NCI-H1436 (cell line): ENCODE data around the gene RAB11FIP4.

Experiments
- DNase-seq: peaks from one replicate; lab custom pipeline; 2025; lab: John Stamatoyannopoulos, UW

Gene RAB11FIP4

DNA sequence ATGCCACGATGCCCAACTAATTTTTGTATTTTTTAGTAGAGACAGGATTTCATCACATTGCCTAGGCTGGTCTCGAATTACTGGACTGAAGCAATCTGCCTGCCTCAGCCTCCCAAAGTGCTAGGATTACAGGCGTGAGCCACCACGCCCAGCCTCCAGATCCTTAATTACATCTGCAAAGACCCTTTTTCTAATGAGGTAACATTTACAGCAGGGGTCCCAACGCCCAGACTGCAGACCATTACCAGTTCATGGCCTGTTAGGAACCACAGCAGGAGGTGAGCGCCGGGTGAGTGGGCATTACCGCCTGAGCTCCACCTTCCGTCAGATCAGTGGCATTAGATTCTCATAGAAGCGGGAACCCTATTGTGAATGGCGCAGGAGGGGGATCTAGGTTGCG, 4.0 kb upstream of the RAB11FIP4 start:
- no peak for DNase-seq

DNA sequence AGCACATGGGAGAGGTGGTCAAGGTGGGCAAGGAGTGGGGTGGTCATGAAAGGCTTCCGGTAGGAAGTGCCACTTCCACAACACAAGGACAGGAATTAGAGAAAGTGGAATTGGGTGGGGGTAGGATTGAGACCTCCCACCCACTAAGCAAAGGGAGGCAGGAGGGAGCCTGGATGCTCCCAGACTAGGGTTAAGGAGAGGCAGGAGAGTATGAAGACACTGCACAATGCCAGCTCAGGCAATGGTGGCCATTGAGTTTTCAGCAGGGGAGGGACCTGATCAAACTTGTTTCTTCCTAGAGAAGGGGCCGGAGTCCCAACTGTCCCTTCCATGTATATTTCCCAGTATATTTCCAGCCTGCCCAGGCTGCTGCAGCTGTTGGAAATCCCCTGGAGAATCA, 3.1 kb upstream of the RAB11FIP4 start:
- DNase-seq, result no peak

DNA sequence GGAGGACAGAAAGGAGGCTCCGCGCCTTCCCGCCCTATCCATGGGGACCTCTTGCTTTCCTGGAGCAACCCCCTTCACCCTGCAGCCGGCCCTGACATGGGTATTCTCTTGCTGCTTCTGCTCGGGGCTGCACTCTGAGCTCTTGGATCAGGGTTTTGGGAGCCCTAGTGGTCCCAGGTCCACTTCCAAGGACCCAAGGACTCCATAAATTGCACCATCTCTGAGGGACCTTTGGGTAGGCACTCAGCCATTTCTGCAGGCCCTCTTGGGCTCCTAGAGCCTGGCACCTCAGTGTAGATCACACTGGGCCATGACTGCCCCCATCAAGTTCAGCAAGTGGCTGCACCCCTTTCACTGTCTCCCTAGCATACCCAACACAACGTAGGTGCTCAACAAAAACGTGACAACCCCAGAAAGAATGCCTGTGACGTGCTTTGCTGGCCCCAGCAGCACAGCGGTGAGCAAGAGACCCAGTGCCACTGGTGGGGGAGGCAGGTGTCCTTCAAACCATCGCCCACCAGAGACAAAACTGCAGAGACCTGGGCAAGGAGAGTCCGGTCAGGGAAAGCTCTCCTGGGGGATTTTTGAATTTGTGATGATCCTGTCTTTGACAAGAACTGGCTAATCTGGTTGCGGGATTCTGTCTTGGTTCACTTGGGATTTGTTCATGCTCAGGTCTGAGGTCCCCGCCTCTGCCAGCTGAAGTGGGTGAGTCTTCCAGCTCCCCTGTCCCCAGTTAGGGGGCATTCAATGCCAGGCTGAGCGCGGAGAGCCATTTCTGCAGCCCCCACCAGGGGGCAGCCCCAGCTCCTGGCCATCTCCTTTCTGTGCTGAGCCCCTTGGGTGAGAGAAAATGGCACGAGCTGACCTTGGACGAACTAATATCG, 2.5 kb upstream of the RAB11FIP4 start:
- peak; percentile 44 for DNase-seq

DNA sequence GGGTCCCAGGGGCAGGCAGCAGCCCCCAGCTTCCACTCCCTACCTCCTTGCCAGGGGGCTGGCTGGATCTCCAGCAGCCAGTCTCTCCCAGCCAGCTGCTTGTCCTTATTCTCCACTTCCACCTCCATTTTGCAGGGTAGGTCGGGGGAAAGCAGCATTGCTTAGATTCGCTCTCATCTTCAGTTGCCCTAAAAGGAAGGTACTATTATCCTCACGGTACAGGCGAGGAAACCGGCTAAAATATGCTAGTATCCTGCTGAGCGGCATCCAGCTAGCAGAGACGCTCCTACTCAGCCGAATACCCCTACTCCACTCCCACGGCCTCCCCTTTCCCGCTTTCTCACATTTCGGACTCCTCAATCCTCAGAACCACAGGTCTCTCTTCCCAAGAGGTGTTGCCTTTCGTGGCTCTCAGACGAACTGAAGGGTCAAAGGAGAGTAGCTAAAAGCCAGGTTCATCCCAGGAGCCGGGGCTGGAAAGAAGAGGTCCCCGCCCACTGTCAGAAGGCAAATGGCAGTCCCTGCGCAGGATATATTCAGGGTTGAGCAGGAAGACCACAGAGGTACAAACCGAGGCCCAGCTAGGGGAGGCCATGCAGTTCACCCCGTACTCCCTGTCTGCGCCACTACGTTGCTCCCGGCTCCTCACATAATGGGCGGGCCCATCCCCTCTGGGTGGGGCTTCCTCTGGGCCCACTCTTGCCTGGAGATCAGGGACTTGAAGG, 1.7 kb upstream of the RAB11FIP4 start:
- DNase-seq, result no peak

DNA sequence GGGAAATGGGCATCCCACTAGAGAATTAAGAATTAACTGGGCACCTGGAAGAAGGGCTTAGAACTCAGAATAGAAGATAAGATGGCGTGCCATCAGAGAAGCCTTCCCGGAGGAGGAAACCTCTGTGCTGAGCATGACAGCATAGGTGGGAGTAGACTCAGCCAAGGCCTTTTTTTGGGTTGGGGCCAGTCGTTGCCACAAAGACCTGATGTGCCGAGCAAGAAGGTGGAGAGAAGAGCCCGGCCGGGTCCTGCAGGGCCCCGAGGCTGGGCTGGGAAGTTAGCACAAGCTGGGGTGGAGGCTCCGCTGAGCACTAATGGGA, 1.1 kb upstream of the RAB11FIP4 start:
- DNase-seq, result no peak

DNA sequence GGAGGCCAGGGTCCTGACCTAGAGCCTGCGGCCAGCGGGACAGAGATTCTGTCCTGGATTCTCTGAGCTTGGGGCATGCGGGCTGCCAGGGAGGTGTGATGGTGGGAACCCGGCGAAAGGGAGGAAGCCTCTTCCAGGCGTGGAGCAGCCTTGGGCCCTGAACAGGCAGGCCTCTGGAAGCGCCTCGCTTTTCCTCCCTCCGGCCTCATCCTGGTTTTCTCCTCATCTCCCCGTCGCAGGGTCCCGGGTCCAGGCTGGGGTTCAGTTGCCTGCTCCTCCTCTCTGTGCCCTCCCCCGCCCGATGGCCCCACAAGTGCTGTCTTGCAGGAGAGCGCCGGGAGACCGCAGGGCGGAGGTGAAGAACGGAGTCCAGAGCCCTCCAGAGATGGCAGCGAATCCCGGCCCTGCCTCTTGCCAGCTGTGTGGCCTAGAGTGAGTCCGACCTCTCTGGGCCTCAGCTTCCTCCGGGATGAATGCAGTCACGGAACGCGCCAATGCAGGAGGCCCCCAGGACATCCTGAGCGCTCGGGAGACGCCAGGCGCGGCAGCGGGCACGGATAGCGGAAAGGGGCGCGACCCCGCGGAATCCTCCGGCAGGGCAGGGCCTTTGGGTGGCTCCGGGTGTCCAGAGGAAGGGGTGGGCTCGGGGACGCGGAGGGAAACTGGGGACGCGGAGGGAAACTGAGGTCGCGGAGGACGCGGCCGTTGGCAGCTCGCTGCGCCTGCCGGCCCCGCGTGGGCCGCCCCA, 553 bp upstream of the RAB11FIP4 start:
- peak; percentile 8 for DNase-seq

DNA sequence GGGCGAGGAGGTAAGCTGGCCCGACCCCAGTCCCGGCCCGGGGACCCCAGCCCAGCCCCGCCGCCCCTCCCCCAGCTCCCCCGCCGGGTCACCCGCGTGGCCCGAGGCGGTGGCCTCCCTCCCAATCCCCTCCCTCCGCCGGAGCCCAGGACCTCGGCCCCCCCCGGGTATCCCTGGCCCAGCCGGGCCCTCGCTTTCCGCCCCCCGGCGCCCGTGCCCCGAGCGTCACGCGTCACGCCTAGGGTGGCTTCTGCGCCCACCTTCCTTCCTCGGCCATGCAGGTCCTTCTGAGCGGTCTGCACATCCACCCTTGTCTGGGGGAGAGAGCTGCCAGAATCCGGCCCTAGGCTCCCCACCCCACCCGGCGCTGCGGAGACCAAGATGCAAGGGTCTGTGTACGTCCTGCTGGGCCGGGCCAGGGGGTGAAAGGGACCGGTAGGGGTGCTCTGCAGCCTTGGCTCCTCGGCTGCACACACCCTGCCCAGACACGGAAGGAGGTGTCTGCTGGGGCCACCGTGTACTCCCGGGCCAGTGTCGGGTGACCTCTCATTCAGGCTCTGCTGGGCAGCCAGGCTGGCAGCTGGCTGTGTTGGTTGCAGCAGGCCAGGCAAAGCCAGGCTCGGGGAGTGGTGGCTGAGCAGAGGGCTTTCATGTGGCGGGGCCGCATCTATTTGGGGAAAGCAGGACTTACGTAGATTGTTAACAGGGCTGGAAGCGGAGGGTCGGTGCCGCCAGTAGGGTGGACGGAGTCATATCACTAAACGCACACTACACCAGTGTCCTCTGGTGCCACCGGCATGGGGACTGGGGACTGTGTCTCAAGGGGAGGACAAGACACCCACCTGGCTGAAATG, 754 bp downstream of the RAB11FIP4 start:
- DNase-seq, result no peak

DNA sequence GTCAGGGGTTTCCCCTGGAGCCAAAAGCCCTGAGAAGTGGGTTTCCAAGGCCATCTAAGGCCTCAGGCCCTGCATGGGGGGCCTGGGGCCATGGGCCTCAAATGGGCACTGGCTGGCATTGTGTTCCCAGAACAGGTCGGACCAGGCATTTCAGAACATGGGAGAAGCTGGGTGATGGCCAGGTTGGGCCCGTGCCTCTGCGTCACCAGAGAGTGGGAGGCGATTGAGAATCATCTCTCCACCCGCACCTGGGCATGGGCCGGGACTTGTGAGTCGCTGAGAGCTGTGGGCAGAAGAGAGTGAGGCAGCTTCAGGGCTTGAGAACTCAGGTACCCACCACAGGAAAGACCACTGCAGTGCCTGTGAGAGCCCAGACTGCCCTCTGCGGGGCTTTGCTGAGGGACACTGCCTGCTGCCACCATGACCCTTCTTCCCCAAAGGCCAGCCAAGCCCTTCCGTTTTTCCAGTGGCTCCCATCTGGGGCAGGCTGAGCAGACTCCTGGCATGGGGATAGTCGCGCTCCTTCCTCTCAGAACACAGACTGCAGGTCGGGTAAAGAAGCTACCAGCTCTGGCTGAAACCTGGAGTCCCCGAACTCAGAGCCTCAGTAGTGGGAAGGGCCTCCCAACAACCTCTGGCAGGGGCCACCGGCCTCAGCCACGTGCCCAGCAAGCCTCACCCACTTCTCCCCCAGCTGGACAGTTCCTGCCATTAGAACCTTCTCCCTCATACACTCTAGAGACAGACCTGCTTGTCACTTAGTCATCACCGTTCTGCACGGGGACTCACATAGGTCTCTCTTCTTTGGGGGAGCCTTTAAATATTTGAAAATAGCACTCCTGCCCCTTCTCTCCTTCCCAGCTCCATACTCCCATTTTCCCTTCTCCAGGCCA, 1.6 kb downstream of the RAB11FIP4 start:
- DNase-seq, result no peak

DNA sequence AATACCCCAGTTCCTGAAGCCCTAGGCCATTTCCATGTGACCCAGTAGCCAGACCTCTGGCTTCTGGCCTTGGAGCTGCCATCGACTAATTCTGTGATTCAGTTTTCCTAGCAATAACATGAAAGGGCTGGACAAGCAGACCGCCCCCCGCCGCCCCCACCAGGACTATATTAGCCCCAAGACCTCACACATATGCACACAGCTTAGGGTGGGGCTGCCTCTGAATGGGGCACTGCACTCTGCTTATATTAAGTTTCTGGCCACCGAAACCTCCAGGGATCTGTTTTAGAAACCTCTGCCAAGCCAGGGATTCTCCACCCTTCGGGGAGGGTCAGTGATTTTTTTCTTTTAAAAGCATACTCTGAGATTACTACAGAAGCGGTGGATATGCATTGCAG, 2.3 kb downstream of the RAB11FIP4 start:
- no peak for DNase-seq

DNA sequence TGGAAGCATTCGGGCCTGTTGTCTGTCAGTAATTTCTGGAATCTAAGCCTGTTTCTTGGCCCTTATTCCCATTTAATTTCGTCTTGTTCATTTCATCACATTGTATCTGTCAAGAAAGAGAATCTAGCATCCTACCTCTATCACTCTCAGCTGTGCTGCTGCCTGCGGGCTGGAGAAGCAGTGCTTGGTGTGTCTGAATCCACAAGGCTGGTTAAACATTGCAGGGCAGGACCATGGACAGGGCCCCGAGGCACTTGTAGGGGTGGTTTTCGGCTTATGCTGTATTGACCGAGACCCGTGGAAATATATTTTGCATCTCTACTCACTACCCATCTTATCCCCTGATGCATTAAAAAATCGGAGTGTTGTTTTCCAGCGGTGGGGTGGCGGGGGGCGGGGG, 3.1 kb downstream of the RAB11FIP4 start:
- no peak for DNase-seq

DNA sequence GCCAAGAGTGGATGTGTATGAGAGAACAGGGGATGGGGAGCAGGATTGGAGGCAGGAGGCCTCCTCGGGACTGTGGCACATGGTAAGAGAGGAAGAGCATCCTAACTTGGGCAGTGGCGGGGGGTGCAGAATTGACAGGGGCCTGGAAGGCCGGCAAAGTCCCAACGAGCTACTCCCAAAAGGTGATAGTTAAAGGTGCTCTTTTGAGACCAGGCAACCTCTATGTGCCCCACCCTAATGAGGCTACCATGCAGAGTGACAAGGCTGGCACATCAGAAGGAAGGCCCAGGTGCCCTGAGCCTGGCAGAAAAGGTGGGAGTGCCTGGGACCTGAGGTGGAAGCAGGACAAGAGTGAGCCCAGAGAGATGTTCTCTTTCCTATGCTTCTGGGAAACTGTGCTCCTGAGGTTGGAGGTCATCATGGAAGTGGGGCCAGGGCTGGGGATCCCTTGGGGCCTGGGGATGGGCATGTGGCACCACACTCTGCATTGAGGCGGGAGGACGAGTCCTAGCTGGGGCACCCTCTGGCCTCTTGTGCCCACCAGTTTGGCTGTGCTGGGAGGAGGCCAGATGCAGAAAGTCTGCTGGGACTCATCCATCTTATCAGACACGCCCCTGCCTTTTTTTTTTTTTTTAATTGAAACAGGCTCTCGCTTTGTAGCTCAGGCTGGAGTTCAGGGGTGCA, 5.9 kb downstream of the RAB11FIP4 start:
- DNase-seq, result no peak

DNA sequence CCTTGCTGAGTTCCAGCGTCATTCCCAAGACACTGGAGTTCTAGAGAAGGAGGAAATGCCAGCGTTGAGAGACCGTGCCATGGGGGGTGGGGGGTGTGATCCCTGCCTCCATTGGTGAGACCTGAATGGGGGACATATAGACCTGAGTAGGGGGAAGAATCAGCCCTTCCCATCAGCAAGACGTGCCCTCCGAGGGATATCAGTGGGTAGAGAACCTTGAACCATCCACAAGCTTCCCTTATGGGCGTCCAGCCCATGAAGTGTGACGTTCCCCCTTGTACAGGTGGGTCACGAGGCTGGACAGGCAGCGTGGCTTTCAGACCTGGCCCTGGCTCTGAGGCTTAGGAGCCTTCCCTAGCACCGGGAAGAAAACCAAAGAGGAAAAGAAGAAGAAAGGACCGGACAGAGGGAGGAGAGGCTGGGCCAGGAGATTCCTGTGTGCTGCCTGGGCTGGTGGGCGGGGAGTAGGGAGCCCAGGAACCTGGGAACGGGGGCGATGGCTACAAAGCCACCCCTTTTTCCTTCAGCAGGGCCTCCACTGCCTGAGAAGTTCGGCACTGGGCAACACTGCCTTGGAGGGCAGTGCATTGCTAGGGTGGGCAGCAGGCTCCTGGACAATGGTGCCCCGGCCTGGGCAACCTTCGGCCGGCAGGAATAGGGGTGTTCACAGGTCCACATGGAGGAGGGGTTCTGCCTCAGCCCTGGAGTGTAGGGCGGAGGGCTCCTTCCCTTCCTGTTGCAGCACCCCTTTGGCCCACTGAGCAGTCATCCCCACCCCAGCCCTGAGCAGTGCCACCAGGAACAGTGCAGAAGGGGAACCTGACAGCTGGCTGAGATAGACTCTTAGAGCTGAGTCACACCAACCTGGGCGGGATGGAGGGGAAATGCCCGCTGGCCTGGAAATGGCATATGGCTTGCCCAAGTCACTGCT, 7.2 kb downstream of the RAB11FIP4 start:
- DNase-seq, result no peak

DNA sequence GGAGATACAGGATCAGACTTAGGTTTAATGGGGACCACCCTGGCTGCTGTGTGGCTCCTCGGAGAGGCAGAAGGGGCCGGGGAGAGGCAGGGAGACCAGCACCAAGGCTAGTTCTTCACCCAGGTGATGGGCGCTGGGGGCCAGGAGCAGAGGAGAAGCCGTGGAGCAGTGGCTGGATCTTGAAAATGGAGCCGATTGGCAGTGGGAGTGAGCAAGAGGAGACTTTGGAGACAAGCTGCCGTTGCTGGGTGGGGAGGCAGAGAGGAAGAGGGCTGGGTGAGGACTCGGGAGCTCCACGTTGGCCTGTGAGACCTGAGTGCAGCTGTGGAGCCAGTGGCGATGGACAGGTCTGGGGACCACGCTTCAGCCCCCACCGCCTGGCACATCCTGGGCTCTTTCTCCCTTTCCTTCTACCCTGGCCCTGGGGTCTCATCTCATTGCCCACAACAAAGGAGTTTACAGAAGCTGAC, 9.0 kb downstream of the RAB11FIP4 start:
- no peak for DNase-seq

DNA sequence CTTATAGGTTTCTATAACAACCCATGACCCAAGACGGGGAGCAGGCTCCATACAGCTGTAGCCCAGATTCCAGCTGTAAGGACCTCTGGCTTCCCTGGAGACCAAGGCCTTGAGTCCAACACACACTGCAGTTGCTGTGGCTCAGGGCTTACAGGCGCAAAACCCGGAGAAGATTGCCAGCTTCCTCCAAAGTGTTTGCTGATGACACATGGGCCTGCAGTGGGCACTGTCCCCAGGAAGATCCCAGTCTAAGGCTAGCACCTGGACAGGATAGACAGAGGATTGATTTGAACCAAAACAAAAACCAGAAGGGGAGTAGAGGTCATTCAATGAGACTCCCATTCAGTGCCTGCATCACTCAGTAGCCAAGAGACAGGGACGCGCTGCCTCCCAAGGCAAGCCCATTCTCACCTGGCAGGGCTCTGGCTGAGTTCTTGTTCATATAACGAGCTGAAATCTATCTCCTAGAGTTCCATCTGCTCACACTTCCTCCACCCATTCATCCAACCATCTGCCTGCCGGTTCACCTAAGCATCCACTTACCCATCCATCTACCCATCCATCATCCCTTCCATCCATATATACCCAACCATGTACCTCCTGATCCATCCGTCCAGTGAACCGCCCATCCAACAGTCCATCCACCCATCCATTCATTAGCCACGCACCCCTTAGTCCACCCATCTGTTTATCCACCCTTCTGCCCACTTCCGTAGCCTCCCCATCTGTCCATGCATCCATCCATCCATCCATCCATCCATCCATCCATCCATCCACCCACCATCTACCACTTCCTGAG, 10.2 kb downstream of the RAB11FIP4 start:
- no peak for DNase-seq

DNA sequence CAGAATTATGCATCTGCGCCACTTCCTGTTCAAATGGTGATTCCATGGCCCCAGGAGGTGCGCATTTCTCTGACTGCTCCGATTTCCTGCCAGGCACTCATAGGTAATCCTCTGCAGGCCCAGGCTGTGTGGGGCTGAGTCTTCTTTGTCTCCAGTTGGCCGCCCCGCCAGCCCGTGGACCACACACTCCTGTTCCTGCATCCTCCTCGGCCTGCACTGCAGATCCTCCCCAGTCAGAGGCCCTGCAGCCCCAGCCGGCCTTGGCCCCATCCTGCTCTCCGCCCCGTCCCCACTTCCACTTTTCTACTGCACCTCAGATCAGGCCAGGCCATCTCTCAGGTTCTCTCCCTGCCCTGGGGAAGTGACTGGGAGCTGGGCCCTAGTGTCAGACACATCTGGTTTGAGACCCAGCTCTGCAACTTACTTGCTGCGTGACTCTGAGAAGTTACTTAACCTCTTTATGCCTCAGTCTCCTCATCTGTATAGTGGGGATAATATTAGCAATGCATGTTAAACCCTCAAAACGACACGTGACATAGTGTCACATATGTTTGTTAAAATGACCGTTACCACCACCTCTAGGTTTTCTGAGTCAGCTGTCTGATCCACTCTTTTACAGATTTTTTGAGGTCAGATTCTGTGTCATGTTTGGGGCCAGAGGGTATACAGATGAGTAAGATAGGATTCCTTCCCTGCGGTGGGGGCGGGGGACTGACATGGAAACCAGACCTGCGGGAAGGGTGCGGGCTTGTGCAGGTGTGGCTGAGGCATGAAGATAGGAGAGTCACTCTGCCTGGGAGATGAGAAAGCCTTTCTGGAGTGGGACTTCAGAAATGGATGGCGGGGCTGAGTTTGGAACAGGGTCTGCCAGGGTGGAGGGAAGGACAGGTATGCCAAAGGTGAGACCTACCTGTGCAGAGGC, 12.8 kb downstream of the RAB11FIP4 start:
- no peak for DNase-seq

DNA sequence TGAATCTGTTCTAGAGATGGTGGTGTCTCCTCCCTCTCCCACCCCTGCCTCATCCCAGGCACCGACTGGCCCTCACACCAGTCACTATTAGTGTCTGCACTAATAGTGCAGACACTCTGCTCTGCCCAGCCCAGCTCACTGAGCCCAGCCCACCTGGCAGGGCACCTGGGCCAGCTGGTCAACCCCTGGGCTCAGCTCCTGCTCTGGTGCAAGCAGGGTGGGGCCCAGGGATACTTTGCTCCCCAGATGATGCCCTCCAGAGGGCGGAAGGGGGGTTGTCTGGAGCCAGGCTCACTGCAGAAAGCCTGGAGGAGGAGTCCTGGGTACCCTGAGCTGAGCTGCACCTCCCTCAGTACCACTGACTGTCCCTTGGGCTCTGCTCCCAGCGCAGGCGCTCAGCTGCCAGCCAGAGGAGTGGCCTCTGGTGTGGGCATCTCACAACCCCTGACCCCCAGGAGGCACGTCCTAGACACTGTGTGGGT, 14.5 kb downstream of the RAB11FIP4 start:
- DNase-seq, result no peak

DNA sequence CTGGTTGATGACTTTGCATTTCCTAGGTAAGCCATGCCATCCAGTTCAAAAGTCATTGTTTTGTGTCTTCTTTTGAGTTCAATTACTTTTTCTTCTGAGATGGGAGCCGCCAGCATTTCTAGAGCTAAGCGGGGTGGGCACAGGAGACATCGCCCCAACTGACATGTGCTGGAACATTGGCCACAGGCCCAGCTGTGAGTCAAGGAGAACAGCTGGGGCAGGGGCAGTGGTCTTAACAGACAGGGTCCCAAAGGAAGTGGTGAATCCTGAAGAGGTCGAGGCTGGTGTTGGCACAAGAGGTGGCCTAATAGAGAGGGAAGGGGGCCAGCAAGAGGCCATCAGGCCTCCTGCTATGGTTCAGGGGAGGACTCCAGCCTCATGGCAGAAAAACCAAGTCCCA, 17.1 kb downstream of the RAB11FIP4 start:
- no peak for DNase-seq
